SK-N-SH treated with all-trans-retinoic acid at 6 μM for 48 hours (cell line): Measurements from ENCODE around the gene CCSER1.

Experiments
- ARNTL ChIP-seq: fragments of 450-650 bp; formaldehyde crosslinking; IDR thresholded peaks from 2 replicates; pipeline ENCODE4 v1.5.0; 2020; ENCODE audit warnings: low read depth, mild to moderate bottlenecking, moderate library complexity, borderline replicate concordance
- ESRRG ChIP-seq: fragments of 250-450 bp; sonication (Bioruptor Pico); IDR thresholded peaks from 2 replicates; pipeline ENCODE4 v1.6.1; 2021; ENCODE audit warnings: mild to moderate bottlenecking
- OSR1 ChIP-seq: fragments of 250-450 bp; sonication (Bioruptor Pico); IDR thresholded peaks from 2 replicates; pipeline ENCODE4 v1.8.0; 2022; ENCODE audit warnings: moderate library complexity, mild to moderate bottlenecking, inconsistent platforms
- PPARA ChIP-seq: fragments of 250-450 bp; sonication (Bioruptor Pico); IDR thresholded peaks from 2 replicates; pipeline ENCODE4 v1.5.0; 2020; ENCODE audit warnings: mild to moderate bottlenecking, borderline replicate concordance
- RARB ChIP-seq: fragments of 250-450 bp; sonication (Bioruptor Pico); IDR thresholded peaks from 2 replicates; pipeline ENCODE4 v1.8.0; 2021; ENCODE audit warnings: mild to moderate bottlenecking, moderate library complexity
- SNAI2 ChIP-seq: fragments of 250-450 bp; sonication (Bioruptor Pico); IDR thresholded peaks from 2 replicates; pipeline ENCODE4 v1.5.0; 2020; ENCODE audit warnings: mild to moderate bottlenecking, moderate library complexity
- ZFP3 ChIP-seq: fragments of 250-450 bp; sonication (Bioruptor Pico); IDR thresholded peaks from 2 replicates; pipeline ENCODE4 v1.5.0; 2020; ENCODE audit warnings: mild to moderate bottlenecking, moderate library complexity
- ZNF8 ChIP-seq: fragments of 450-650 bp; formaldehyde crosslinking; IDR thresholded peaks from 2 replicates; pipeline ENCODE4 v1.5.0; 2020; ENCODE audit warnings: mild to moderate bottlenecking, moderate library complexity
- TF ChIP-seq, protein P1 (sequence below): fragments of 250-450 bp; sonication (Bioruptor Pico); IDR thresholded peaks from 2 replicates; pipeline ENCODE4 v1.5.0; 2020; ENCODE audit warnings: mild to moderate bottlenecking, moderate library complexity

DNA sequence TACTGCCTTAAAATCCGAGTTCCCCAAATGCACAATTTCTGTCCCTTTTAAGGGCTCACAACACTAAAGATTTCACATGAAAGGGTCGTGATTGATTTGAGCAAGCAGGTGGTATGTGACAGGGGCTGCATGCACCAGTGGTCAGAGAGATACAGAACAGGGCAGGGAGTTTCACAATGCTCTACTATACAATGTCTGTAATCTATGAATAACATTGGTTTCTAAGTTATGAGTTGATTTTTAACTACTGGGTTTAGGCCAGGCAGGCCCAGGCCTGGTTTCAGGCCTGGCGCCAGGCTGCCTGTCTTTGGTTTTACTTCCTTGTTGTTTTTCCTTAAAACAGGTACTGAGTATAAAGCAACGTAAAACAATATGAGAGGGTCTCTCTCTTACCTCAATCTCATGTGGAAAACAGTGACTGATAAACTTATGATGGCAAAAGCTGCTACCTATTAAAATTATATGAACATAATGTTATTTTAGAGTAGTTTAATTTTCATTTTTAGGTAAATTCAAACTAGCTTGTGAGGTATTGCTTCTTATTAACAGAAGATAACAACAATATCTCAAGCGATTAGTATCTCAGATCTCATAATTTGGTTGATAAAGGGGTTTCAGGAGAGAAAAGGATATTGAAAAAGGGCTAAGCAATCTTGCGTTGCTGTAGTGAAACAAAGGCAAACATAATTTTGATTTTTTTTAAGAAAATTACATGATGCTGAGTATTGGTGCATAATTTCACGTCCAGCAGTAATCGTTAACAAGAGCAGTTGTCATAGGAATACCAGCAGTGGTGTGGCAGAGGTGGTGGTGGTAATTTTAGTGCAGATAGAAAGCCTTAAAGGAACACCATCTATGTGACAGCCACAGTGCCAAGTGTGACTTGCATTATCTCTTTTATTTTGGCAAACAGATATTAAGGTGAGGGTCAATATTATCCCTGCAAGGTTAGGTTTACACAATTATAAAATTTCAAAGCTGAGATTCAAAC, 1232.1 kb downstream of the CCSER1 start:
- TF ChIP-seq SNAI2 (CRISPR knock-in tag), result no peak
- no peak for TF ChIP-seq ESRRG (CRISPR knock-in tag)
- TF ChIP-seq OSR1, result no peak
- TF ChIP-seq ZNF8 (CRISPR knock-in tag), result no peak
- no peak for TF ChIP-seq ARNTL (CRISPR knock-in tag)
- TF ChIP-seq, protein P1, sequence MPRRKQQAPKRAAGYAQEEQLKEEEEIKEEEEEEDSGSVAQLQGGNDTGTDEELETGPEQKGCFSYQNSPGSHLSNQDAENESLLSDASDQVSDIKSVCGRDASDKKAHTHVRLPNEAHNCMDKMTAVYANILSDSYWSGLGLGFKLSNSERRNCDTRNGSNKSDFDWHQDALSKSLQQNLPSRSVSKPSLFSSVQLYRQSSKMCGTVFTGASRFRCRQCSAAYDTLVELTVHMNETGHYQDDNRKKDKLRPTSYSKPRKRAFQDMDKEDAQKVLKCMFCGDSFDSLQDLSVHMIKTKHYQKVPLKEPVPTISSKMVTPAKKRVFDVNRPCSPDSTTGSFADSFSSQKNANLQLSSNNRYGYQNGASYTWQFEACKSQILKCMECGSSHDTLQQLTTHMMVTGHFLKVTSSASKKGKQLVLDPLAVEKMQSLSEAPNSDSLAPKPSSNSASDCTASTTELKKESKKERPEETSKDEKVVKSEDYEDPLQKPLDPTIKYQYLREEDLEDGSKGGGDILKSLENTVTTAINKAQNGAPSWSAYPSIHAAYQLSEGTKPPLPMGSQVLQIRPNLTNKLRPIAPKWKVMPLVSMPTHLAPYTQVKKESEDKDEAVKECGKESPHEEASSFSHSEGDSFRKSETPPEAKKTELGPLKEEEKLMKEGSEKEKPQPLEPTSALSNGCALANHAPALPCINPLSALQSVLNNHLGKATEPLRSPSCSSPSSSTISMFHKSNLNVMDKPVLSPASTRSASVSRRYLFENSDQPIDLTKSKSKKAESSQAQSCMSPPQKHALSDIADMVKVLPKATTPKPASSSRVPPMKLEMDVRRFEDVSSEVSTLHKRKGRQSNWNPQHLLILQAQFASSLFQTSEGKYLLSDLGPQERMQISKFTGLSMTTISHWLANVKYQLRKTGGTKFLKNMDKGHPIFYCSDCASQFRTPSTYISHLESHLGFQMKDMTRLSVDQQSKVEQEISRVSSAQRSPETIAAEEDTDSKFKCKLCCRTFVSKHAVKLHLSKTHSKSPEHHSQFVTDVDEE (CRISPR knock-in tag), result no peak
- TF ChIP-seq PPARA (CRISPR knock-in tag), result no peak
- TF ChIP-seq ZFP3 (CRISPR knock-in tag), result no peak
- TF ChIP-seq RARB (CRISPR knock-in tag), result no peak
